HFFc6 (cell line): ENCODE results near the gene KRT32. TPM values are rescaled to one million over a fixed set of nuclear protein-coding genes. Genes with fewer than 3 reads are reported as not detected.

ENCODE experiments used
- DNase-seq: peaks from one replicate; pipeline ENCODE4 v3.0.0-alpha.2; 2018
- H3K27ac Mint-ChIP-seq: 2 replicates; pipeline ENCODE4 v1.8.0; 2020; ENCODE audit warnings: mild to moderate bottlenecking, mixed read lengths
- H3K27me3 Mint-ChIP-seq: 2 replicates; pipeline ENCODE4 v1.8.0; 2021; ENCODE audit warnings: mild to moderate bottlenecking, moderate library complexity, mixed read lengths; ENCODE audit not compliant: insufficient read depth
- H3K36me3 Mint-ChIP-seq: 2 replicates; pipeline ENCODE4 v1.8.0; 2021; ENCODE audit warnings: low read depth, mixed read lengths
- H3K4me1 Mint-ChIP-seq: 2 replicates; pipeline ENCODE4 v1.8.0; 2020; ENCODE audit warnings: low read depth, mixed read lengths
- H3K4me3 Mint-ChIP-seq: 2 replicates; pipeline ENCODE4 v1.8.0; 2020; ENCODE audit warnings: mild to moderate bottlenecking, moderate library complexity, mixed read lengths
- H3K9me3 Mint-ChIP-seq: 2 replicates; pipeline ENCODE4 v1.8.0; 2020; ENCODE audit warnings: mild to moderate bottlenecking, mixed read lengths
- CTCF ChIP-seq: fragments of 200-600 bp; sonication (generic); IDR thresholded peaks from 2 replicates; pipeline ENCODE4 v1.5.0; 2021; ENCODE audit warnings: antibody characterized with exemption, mild to moderate bottlenecking
- total RNA-seq, 6 experiments: library from RNA; stranded (reverse); fragmentation: NEBNext Ultra II Directional; extraction: Animal tissue kit (Norgen Biotek cat#: 25700); gene quantifications; 2 replicates in 1 of 6; 3 replicates in 5 of 6; pipeline ENCODE4 v1.2.3, GENCODE V29; 2021

Gene KRT32
- total RNA-seq, 6 experiments from 2014 or later: 0.14 TPM; not detected in 4

- Mint-ChIP-seq H3K9me3 (no peaks in the 10 kb centered on the region), H3K27ac (no peak overlapping the region), H3K4me1 (peaks cover 6% of the 10 kb centered on the region; the same call in 1 of the 2 replicates), H3K4me3 (no peak overlapping the region), H3K36me3 (no peaks in the 10 kb centered on the region), H3K27me3 (no peaks in the 10 kb centered on the region; the same call in 1 of the 2 replicates)
- no peak for TF ChIP-seq CTCF
- no peak for DNase-seq
Observed at GRCh38 chr17:41511716-41512115, 44.5 kb upstream of the KRT32 start.

- peaks cover 6% of the 10 kb centered on the region; the same call in 1 of the 2 replicates for H3K4me1 Mint-ChIP-seq
- no peak overlapping the region for H3K27ac Mint-ChIP-seq
- H3K36me3 Mint-ChIP-seq: no peaks in the 10 kb centered on the region
- DNase-seq: no peak
- H3K27me3 Mint-ChIP-seq: no peaks in the 10 kb centered on the region; the same call in 1 of the 2 replicates
- no peak overlapping the region for H3K4me3 Mint-ChIP-seq
- no peaks in the 10 kb centered on the region for H3K9me3 Mint-ChIP-seq
- no peak for TF ChIP-seq CTCF
Observed at GRCh38 chr17:41511116-41511515, 43.9 kb upstream of the KRT32 start.

GRCh38 chr17:41510251-41511065, 43.3 kb upstream of the KRT32 start:
- no peaks in the 10 kb centered on the region; the same call in 1 of the 2 replicates for H3K27me3 Mint-ChIP-seq
- no peaks in the 10 kb centered on the region for H3K9me3 Mint-ChIP-seq

GRCh38 chr17:41507315-41507880, 40.2 kb upstream of the KRT32 start:
- no peaks in the 10 kb centered on the region; the same call in 1 of the 2 replicates for H3K27me3 Mint-ChIP-seq
- peaks cover 17% of the 10 kb centered on the region for H3K4me1 Mint-ChIP-seq
- H3K4me3 Mint-ChIP-seq: no peak overlapping the region
- no peaks in the 10 kb centered on the region for H3K9me3 Mint-ChIP-seq
- TF ChIP-seq CTCF: no peak
- no peak overlapping the region for H3K27ac Mint-ChIP-seq
- no peaks in the 10 kb centered on the region for H3K36me3 Mint-ChIP-seq
- no peak for DNase-seq

More at GRCh38 chr17:41510251-41511065, 43.3 kb upstream of the KRT32 start:
- no peak overlapping the region for H3K27ac Mint-ChIP-seq
- peaks cover 6% of the 10 kb centered on the region; the same call in 1 of the 2 replicates for H3K4me1 Mint-ChIP-seq
- DNase-seq: no peak
- no peak overlapping the region for H3K4me3 Mint-ChIP-seq
- H3K36me3 Mint-ChIP-seq: no peaks in the 10 kb centered on the region
- TF ChIP-seq CTCF: no peak

GRCh38 chr17:41505809-41506767, 38.9 kb upstream of the KRT32 start:
- peaks cover 17% of the 10 kb centered on the region for H3K4me1 Mint-ChIP-seq
- DNase-seq: no peak

More at GRCh38 chr17:41505809-41506767, 38.9 kb upstream of the KRT32 start:
- H3K27ac Mint-ChIP-seq: no peak overlapping the region
- H3K4me3 Mint-ChIP-seq: no peak overlapping the region
- H3K36me3 Mint-ChIP-seq: no peaks in the 10 kb centered on the region
- no peaks in the 10 kb centered on the region; the same call in 1 of the 2 replicates for H3K27me3 Mint-ChIP-seq
- TF ChIP-seq CTCF: no peak
- H3K9me3 Mint-ChIP-seq: no peaks in the 10 kb centered on the region
